ENCODE measurements around the gene TACSTD2.
"Not testable (repeated sequence)": the region's sequence is repeated elsewhere in the genome, so short reads cannot be mapped to it uniquely, and the experiment has no call there.

TACSTD2 gene

DNA sequence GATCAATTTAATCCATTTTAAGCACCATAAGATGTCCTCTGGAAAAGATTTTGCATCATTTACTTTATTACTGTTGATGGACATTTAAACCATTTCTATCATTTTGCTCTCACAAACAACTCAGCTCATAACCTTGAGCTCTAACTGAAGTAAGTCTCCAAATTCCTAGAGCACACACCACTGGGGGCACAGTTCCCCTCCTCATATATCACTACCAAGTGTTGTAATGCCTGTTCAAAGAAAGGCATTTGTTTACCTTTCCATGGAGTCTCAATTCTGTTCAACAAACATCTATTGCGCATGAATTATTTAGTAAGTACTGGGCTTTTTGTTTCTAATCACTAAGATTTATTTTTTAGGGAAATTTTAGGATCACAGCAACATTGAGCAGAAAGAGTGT is 21.7 kb downstream of the TACSTD2 start:
- no peak for DNase-seq

DNA sequence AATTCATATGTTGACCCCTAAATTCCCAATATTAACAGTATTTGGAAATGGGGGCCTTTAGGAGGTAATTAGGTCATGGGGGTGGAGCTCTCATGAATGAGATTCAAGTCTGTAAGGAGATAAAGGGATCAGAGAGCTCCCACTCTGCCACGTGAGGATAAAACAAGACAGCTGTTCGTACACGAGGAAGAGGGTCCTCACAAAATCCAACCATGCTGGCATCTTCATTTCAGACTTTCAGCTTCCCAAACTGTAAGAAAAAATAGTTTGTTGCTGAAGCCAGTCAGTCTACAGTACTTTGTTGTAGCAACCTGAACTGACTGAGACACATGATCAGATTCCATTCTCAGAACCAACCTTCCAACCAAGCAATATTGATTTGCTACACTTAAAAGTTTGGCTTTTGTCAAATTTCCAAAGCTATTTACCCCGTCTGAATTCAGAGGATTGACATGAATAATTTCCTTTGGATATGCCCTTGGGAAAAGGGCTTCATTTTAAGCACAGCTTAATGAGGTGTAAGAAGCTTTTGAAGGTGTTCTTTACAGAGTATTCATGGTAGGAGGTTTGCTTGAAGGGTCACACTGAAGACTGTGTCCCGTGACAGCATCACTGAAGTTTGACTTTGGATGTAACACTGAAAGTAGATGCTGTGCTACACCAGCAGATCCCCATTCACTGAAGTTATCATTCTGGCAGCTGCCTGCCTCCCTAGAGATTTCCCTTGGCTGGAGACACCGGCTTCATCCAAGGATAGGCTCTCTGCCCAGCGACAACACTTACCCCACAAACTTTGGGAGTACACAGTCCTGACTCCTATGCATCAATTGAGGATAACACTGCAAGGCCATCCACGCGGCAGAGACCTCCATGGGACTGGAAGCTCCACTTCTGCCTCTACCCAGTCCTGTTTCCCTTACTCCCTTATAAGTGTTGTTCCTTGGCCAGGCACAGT is 25.6 kb downstream of the TACSTD2 start:
- DNase-seq = no peak

DNA sequence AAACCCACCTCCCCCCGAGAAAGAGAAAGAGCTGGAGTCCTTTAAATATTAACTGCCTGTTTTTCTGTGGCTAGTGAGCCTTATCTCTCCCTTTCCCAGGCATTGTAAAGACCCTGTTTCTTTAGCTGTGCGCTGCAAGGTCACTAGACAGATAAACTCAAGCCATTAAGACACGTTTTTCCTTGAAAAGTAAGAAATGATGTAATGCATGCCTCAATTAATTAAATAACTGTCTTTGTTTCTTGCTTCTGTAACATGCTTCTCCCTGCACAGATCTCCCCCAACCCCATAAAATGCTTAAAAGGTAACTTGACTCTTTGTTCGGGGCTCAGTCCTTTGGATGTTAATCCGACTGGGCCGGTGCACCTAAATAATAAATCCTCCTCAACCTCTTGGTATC is 27.8 kb downstream of the TACSTD2 start:
- DNase-seq = not testable (repeated sequence)

DNA sequence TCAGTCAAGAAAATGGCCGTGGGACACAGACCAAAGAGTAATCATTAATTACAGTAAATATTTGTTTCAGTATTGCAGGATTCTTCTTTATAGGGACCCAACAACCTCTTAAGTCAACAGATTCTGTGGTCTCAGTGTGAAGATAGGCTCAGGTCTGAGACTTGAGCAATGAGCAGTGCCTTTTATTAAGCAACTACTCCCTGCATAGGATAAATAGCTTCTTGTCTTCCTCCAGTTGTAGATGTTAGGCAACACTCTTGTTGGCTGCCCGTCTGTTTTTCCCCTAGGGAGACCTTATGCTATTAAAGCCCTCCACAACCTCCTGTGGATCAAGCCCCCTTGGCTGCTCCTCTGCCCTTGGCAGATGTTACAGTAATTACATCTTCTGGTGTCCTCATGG is 28.7 kb downstream of the TACSTD2 start:
- no peak for DNase-seq

DNA sequence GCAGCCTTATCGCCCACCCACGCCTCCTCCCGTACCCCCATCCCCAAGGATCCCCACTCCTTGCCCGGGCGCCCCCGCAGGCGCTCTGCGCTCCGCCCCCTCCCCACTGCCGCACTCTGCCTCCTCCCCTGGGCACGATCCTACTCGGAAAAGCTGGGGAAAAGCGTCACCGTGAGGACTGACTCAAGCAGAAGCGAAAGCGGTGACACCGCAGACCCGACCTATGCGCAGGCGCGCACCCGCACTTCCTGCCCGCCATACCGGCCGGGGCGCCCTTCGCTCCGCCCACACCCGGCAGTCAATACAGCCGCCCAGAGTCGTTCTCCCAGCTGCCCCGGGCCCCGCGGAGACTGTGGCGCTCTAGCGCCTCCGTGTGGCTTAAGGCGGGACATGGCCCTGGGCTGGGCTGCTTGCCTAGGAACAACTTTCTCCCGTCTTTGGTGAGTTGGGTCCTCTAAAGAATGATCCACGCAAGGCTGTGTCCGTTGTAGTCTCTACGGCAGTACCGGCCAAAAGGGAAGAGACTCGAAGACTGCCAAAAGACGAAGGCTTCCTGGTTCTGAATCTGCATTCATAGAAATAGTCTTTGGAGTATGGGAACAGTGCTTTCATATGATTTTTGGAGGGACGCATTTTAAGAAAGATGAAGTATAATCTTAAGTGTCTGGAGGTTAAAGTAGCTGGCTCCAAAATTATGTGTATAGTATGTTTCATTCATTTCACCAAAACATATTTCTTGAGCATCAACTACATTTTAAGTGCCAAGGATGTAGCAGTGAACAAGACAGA is 30.3 kb downstream of the TACSTD2 start, which contains the start of gene OMA1:
OMA1 (minus strand) TSS at position 207 of the 789 bp plus-strand sequence. CDS start 7,432 bp downstream, outside the sequence.
- DNase-seq = peak; percentile 98

DNA sequence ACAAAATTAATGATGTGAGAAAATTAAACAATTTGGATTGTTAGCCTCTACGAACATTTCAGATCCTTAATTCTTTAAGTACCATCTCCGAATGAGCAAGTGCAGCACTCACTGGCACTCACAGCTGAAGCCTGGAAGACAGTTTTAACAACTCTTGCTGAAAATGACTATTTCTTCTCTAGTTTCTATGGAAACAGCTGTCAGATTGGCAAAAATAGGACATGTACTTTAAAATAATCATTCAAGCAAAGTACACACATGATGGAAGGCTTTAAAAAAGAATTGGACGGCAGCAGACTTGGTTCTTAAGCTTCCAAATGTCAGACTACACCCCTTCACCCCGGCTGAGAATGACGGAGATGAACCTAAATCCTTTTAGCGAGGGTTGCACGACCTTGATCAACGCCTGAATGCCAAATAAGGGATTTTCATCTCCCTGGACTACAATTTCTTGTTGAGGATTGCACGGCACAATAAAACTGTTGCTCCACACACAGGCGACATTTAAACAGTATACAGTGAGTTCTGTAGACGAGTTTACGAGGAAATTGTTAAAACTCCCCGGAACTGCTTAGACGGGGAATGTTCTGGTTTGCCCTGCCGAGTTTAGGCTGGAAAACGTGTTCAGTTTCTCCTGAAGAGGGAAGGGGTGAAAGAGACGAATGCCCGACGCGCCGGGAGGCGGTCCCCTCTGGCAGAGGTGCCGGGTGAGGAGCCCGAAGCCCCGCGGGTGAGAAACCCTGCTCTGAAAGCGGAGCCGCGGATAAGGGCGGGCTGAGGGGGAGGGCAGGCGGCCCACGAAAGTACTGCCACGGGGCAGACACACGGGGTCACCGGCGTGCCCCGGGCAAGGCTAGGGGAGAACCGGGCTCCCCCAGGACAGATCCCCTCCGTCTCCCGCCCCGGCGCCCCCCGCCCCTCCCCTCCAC is 31.2 kb downstream of the TACSTD2 start:
- DNase-seq = peak; percentile 77 to 82

DNA sequence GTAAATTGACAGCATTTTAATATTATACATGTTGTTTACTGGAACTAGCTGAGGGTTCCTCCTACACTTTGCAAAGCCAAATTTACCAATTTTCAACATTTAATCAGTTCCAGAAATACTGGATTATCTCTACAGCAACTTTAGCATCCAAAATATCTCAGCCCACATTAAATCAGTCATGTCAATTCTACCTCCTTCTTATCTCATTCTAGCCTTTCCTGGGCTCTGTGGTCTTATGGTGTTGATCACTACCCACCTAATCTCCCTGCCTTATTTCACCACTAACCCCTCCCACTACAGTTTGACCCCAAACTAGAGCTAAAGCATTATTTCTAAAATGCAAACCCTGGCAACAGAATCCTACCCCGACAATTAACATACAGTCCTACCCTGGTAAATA is 33.8 kb downstream of the TACSTD2 start:
- no peak for DNase-seq

DNA sequence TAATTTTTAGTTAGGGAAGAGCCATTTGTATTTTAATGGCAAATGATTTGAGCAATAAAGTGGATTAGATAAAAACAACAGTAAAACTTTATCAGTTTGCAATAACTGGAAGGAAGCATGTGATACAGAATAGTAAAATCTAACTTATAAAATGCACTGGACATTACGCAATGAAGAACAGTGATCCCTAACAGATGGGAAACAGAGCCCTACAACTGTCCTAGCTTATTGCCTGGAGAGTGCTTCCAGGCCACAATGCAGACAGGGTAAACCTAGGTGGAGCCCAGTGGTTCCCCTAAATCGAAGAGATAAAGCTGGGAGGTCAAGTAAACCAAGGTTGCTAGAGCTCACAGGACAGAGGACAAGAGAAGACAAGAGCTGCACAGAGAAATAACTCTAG is 37.5 kb downstream of the TACSTD2 start:
- no peak for DNase-seq

DNA sequence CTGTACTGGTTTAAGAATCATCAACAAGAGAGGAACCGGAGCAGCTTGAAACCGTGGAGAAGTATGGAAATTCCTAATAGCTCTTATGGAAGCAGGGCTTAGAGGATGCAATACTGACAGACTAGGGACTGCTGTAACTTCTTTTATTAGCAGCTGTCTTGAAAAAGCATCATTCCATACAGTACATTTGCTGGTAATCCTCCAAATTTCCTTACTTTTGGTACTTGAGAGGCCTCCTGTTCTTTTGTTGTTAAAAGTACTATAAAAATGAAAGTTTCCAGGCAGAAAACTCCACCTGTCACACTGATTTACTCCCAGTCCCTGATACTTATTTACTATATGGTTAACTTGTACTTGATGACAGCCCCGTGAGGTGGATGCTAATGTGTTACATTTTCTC is 38.2 kb downstream of the TACSTD2 start:
- no peak for DNase-seq

DNA sequence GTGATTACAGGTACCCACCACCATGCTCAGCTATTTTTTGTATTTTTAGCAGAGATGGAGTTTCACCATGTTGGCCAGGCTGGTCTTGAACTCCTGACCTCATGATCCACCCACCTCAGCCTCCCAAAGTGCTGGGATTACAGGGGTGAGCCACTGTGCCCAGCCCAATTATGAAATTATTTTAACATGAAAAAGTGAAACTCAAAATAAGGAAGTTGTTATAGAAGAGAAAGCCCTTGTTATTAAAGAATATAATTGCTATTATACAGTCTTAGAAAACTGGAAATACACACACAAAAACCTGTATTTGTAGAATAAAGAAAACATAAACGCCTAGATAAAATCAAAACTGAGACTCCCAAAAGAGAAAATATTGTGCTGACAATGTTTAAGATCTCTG is 45.2 kb downstream of the TACSTD2 start:
- not testable (repeated sequence) for DNase-seq

DNA sequence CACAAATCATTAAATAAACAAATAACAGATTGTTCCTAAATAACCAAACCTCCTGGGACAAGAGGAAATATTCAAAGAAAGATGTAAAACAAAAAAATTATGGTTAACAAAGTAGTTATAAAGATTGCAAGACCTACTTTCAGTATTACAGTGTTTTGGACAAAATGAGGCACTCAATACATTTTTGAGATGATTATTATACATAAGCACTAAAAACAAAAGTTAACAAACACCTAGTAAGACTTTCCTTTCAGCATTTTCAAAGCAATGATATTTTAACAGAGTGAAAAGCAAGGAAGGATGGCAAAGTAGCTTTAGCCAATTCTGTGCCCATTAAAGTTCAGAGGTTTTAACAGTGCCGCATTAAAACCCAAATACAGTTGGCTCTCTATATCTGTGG is 47.8 kb downstream of the TACSTD2 start:
- no peak for DNase-seq

DNA sequence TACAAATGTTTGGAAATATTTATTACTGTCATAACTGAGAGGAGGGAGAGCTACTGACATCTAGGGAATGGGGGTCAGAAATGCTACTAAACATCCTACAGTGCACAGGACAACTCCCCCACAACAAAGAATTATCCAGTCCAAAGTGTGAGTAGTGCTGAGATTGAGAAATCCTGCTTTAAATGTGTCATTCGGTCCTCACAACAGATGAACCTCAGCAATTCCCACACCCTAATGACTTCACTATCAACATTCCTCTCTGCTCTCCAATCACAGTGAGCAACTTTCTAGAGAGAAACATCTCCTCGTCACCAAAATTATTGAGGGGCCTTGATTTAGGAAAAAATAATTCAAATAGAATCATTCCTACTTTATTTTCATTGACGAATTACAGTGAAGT is 48.5 kb downstream of the TACSTD2 start:
- no peak for DNase-seq

Measured in activated T-cell treated with anti-CD3 and anti-CD28 coated beads, Interleukin-2, amount 50 U/mL, for 48 hours (primary cell).